ENCODE measurements around the gene XDH.

- TF ChIP-seq CTCF (conservative IDR thresholded peaks at IDR 0.05 in 1 of 2, IDR thresholded peaks at IDR 0.05 in 1 of 2; ENCODE audit: low read depth in 1 of 2, low read length in 2 of 2) (no peak), EZH2 (IDR thresholded peaks at IDR 0.05; ENCODE audit: low read length, missing control alignments) (no peak)
Observed at GRCh38 chr2:31378791-31379501, 35.6 kb downstream of the XDH start.
